Erythroblast (primary cell): ENCODE results near the gene LRP1B.

Experiments used
- GATA1 ChIP-seq: IDR thresholded peaks from 2 replicates; pipeline ENCODE4 v1.6.1; 2011; ENCODE audit warnings: low read depth, mild to moderate bottlenecking, control low read depth, low read length, moderate library complexity
- POLR2A ChIP-seq: IDR thresholded peaks from 2 replicates; pipeline ENCODE4 v1.6.1; 2011; ENCODE audit warnings: mild to moderate bottlenecking, low read length

GRCh38 chr2:140687825-140688224, 1443.0 kb downstream of the LRP1B start:
- TF ChIP-seq POLR2A (no peak), GATA1 (no peak)
